Left colon (tissue), 2 donors: ENCODE measurements around the gene PHYKPL. TPM values are rescaled to one million over a fixed set of nuclear protein-coding genes. Genes with fewer than 3 reads are reported as not detected.
"Not testable (repeated sequence)": the region's sequence is repeated elsewhere in the genome, so short reads cannot be mapped to it uniquely, and the experiment has no call there.

Experiments
- ATAC-seq: fragments of 200-7000 bp; cut with Tn5 transposase; one replicate; pipeline ENCODE4 v1.9.1; 2020; ENCODE audit warnings: mild to moderate bottlenecking, moderate library complexity
- DNase-seq, 2 donors: peaks; one replicate each; pipeline ENCODE4 v3.0.0-alpha.2; 2020
- intact Hi-C, 2 donors: fragments of 100-400 bp; cut with DNase I in 1 of 2; cut with micrococcal nuclease in 1 of 2; formaldehyde crosslinking; loops; one replicate each; pipeline versions ENCODE4 v1.11.2 to v1.14.0; 2022; cut with DNase I, micrococcal nuclease
- total RNA-seq, 2 donors: library from RNA; stranded (reverse); fragmentation: NEBNext Ultra II Directional; extraction: Animal tissue kit (Norgen Biotek cat#: 25700); gene quantifications; one replicate each; pipeline ENCODE4 v1.2.1, GENCODE V29; 2021
- donor health status: DM: no; HTN: no; CAD: no.
- donor health status: DM: yes; HTN: yes; CAD: no.

Gene PHYKPL
- total RNA-seq, 2 donors from 2014 or later: 157 to 180 TPM

GRCh38 chr5:178229861-178230260, 2.7 kb downstream of the PHYKPL start:
- ATAC-seq (no peak), DNase-seq (no peak)
- intact Hi-C loops: no loop called here

GRCh38 chr5:178229111-178229510, 3.5 kb downstream of the PHYKPL start:
- intact Hi-C loops, ATAC-seq, DNase-seq: not testable (repeated sequence)

- ATAC-seq (no peak), DNase-seq (no peak)
- intact Hi-C loops: no loop called here
Measured at GRCh38 chr5:178228609-178229008, 4.0 kb downstream of the PHYKPL start.

GRCh38 chr5:178227929-178228328, 4.7 kb downstream of the PHYKPL start:
- ATAC-seq (no peak), DNase-seq (no peak)
- intact Hi-C loops: no loop called here

GRCh38 chr5:178227138-178227659, 5.4 kb downstream of the PHYKPL start:
- ATAC-seq: no peak
- no peak for DNase-seq
- intact Hi-C loops: no loop called here

GRCh38 chr5:178225174-178225573, 7.4 kb downstream of the PHYKPL start:
- ATAC-seq (no peak), DNase-seq (no peak)
- intact Hi-C loops: no loop called here

GRCh38 chr5:178224403-178224802, 8.2 kb downstream of the PHYKPL start:
- intact Hi-C loops: no loop called here
- ATAC-seq (no peak), DNase-seq (no peak)

GRCh38 chr5:178223828-178224335, 8.7 kb downstream of the PHYKPL start:
- intact Hi-C loops: no loop called here
- DNase-seq: no peak
- no peak for ATAC-seq

GRCh38 chr5:178223196-178223773, 9.3 kb downstream of the PHYKPL start:
- ATAC-seq (no peak), DNase-seq (no peak)
- intact Hi-C loops: no loop called here

GRCh38 chr5:178222292-178222691, 10.3 kb downstream of the PHYKPL start:
- DNase-seq (no peak), ATAC-seq (no peak)
- intact Hi-C loops: no loop called here

- ATAC-seq: no peak
Measured at GRCh38 chr5:178221853-178222252, 10.7 kb downstream of the PHYKPL start.

GRCh38 chr5:178221282-178221681, 11.3 kb downstream of the PHYKPL start:
- DNase-seq: no peak
- ATAC-seq: no peak

More at GRCh38 chr5:178221853-178222252, 10.7 kb downstream of the PHYKPL start:
- intact Hi-C loops: no loop called here
- DNase-seq: no peak

GRCh38 chr5:178218827-178219226, 13.8 kb downstream of the PHYKPL start:
- intact Hi-C loops: no loop called here
- DNase-seq (no peak), ATAC-seq (no peak)

More at GRCh38 chr5:178221282-178221681, 11.3 kb downstream of the PHYKPL start:
- intact Hi-C loops: no loop called here

GRCh38 chr5:178218237-178218776, 14.3 kb downstream of the PHYKPL start:
- intact Hi-C loops: no loop called here

GRCh38 chr5:178216779-178217178, 15.8 kb downstream of the PHYKPL start:
- intact Hi-C loops: no loop called here
- DNase-seq (no peak), ATAC-seq (no peak)

More at GRCh38 chr5:178218237-178218776, 14.3 kb downstream of the PHYKPL start:
- DNase-seq (no peak), ATAC-seq (no peak)

- ATAC-seq (peak; percentile 49), DNase-seq (peak in 1 of 2 donors; percentile 28)
- intact Hi-C loops: no loop called here
Measured at GRCh38 chr5:178216088-178216534, 16.5 kb downstream of the PHYKPL start.

- intact Hi-C loops: no loop called here
- peak; percentile 70 for DNase-seq
Measured at GRCh38 chr5:178215280-178216002, 17.2 kb downstream of the PHYKPL start.

GRCh38 chr5:178214160-178214803, 18.3 kb downstream of the PHYKPL start:
- ATAC-seq: no peak
- peak in 1 of 2 donors; percentile 25 for DNase-seq
- intact Hi-C loops: no loop called here

More at GRCh38 chr5:178215280-178216002, 17.2 kb downstream of the PHYKPL start:
- peak; percentile 56 for ATAC-seq

- peak; percentile 69 to 85 for DNase-seq
- intact Hi-C loops: no loop called here
- peak; percentile 58 for ATAC-seq
Measured at GRCh38 chr5:178213748-178214151, 18.9 kb downstream of the PHYKPL start.
